Measurements from ENCODE around the gene PFDN1.

The PFDN1 gene

DNA sequence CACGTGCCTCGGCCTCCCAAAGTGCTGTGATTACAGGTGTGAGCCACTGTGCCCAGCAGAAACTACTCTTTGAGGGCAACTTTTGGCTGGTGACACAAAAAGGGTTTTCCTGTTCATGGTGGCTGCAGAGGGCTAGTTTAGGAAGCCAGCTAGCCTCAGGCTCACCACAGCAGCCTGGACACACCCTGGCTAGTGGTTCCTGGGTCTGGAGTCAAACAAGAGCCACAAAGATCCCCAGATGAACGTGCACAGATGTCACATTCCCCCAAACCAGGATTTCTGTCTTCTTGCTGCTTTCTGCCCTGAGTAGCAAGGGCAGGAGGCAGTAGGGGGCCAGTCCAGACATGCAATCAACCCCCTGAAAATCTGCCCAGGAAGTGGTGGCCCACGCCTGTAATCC is 36.7 kb upstream of the PFDN1 start:
- no peak for DNase-seq (ENCODE audit: low spot score)
- H3K27ac ChIP-seq = no peak overlapping the region

DNA sequence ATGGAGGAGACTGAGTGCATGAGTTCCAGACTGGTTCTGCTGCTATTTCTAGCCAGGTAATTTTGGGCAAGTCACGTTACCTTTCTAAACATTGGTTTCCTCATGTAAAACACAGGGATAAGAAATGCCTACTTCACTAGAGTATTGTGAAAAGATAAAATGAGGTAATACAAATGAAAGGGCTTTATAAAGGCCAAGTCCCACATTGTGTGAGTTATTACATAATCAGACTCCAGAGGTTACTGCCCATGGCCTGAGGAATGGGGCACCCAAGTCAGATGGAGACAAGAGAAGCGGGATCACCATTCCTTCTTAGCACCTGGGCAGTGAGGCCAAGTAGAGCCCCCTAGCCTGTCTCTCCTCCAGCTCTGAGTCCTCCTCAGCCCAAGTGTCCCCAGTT is 36.0 kb upstream of the PFDN1 start:
- H3K27ac ChIP-seq = no peak overlapping the region

More for the DNA sequence above, 36.7 kb upstream of the PFDN1 start:
- TF ChIP-seq, protein P1, sequence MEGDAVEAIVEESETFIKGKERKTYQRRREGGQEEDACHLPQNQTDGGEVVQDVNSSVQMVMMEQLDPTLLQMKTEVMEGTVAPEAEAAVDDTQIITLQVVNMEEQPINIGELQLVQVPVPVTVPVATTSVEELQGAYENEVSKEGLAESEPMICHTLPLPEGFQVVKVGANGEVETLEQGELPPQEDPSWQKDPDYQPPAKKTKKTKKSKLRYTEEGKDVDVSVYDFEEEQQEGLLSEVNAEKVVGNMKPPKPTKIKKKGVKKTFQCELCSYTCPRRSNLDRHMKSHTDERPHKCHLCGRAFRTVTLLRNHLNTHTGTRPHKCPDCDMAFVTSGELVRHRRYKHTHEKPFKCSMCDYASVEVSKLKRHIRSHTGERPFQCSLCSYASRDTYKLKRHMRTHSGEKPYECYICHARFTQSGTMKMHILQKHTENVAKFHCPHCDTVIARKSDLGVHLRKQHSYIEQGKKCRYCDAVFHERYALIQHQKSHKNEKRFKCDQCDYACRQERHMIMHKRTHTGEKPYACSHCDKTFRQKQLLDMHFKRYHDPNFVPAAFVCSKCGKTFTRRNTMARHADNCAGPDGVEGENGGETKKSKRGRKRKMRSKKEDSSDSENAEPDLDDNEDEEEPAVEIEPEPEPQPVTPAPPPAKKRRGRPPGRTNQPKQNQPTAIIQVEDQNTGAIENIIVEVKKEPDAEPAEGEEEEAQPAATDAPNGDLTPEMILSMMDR (IDR thresholded peaks at IDR 0.05) = no peak
- H3K4me3 ChIP-seq = no peak overlapping the region

DNA sequence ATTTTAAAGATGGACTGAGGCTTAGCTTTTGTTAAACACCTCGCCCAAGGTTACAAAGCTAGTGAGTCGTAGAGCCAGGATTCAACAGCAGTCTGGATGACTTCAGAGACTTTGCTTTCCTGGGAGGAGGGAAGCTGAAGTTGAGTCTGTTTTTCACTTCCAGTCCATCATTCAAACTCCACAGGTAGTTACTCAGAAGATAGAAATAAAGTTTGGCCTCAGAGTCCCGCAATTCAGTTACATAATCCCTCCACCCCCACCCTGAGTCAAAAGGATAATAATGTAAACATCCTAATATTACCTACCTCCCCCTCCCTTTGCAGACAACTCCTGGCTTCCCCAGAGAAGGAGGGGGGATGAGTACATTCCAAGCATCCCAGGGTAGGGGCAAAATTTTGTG is 35.4 kb upstream of the PFDN1 start:
- no peak for DNase-seq (ENCODE audit: low spot score)
- TF ChIP-seq, protein P1 (IDR thresholded peaks at IDR 0.05) = no peak
- Histone ChIP-seq H3K27ac (no peak overlapping the region), H3K4me3 (no peak overlapping the region)

More for the DNA sequence above, 36.0 kb upstream of the PFDN1 start:
- H3K4me3 ChIP-seq = no peak overlapping the region
- TF ChIP-seq, protein P1 (IDR thresholded peaks at IDR 0.05) = no peak
- DNase-seq (ENCODE audit: low spot score) = no peak

DNA sequence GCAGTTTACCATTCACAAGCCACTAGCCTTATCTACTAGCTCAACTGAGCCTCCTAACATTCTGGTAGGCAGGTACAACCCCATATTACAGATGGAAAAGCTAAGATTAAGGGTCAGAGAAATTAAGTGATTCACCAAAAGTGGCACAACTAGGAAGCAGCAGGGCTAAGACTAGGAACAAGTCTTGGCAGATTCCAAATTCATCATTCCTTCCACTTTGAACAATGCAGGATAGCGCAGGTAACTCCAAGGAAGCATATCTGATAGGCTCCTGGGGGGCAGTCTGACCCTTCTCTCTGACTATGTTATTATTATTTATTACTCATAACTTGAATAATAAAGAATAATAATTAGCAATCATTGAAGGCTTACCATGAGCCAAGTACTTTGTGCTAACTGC is 35.0 kb upstream of the PFDN1 start:
- no peak for DNase-seq (ENCODE audit: low spot score)
- TF ChIP-seq, protein P1 (IDR thresholded peaks at IDR 0.05) = no peak
- Histone ChIP-seq H3K4me3 (no peak overlapping the region), H3K27ac (no peak overlapping the region)

DNA sequence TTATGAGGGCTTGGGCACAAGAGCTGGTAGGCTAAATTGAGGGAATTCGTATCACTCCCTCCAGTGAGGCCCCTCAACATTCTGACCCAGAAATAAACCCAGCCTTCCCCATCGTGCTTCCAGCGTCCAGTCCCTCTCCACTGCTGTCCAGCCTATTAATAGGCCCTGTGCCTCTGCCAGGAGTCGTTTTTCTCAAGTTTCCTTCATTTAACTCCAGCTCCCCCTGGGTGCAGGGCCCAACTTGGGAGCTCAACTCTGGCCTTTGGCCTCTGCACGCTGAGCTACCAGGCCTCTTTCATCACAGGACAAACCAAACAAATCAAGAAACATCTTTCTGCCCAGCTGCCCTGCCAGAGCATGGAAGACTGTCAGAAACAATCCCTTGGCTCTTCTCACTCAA is 33.5 kb upstream of the PFDN1 start:
- TF ChIP-seq, protein P1 (IDR thresholded peaks at IDR 0.05) = no peak

DNA sequence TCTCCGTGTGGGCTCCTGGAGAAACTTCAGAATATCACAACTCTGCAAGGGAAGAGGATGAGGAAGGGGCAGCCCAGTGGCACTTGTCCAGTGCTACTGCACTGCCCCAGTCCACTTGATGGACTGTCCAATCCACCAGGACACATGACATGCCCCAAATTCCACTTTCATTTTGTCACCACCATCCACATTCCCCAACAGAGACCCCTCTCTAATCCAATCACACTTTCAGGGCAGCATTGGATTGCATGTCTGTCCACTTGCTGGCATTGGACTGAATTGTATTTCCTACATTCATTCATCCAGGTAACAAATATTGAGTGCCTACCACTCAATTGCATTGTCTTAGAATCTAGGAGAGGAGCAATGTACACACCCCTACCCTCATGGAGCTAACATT is 28.7 kb upstream of the PFDN1 start:
- Histone ChIP-seq H3K27ac (no peak overlapping the region), H3K4me3 (no peak overlapping the region)
- no peak for DNase-seq (ENCODE audit: low spot score)
- TF ChIP-seq, protein P1 (IDR thresholded peaks at IDR 0.05) = no peak

More for the DNA sequence above, 33.5 kb upstream of the PFDN1 start:
- H3K4me3 ChIP-seq = no peak overlapping the region
- no peak for DNase-seq (ENCODE audit: low spot score)
- peak overlapping the region; percentile 52 to 75 for H3K27ac ChIP-seq

DNA sequence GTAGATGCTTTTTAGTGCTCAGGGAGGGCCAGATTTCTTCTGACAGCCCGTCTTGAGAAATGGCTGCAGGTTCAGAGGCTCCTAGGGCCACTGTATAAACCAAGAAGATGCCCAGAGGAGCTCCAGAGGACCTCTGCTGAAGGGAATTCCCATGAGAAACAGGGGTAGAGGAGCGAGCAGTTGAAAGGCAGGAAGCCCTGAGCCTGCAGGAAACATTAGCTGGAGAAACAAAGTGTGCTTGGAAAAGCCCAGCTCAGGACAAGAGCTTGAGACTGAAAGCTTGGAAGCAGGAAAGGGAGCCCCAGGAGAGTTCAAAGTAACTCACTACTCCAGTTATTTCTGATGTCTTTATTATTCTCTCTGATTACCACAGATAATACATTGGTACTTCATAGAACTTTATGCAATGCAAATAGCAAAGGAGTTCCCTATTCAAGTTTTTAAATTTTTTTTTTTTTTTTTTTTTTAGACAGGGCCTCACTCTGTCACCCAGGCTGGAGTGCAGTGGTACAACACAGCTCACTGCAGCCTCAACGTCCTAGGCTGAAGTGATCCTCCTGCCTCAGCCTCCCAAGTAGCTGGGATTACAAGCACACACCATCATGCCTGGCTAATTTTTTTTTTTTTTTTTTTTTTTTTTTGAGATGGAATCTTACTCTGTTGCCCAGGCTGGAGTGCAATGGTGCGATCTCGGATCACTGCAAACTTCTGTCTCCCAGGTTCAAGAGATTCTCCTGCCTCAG is 27.0 kb upstream of the PFDN1 start:
- H3K27ac ChIP-seq = no peak overlapping the region
- TF ChIP-seq, protein P1 (IDR thresholded peaks at IDR 0.05) = no peak
- no peak for DNase-seq (ENCODE audit: low spot score)

More for the DNA sequence above, 27.0 kb upstream of the PFDN1 start:
- H3K4me3 ChIP-seq = no peak overlapping the region
